Mammary epithelial cell (primary cell): ENCODE measurements around the gene GMPR2.

ENCODE experiments used
- EZH2 ChIP-seq: IDR thresholded peaks from 2 replicates; pipeline ENCODE4 v1.6.1; 2012; ENCODE audit warnings: low read length, inconsistent platforms, borderline replicate concordance
- TF ChIP-seq, protein P1 (sequence below), 2 donors: IDR thresholded peaks in 1 of 2; conservative IDR thresholded peaks in 1 of 2; 2 replicates each; pipeline ENCODE4 v1.5.1; 2011 to 2012; ENCODE audit warnings: inconsistent platforms in 2 of 2, low read length in 2 of 2, mild to moderate bottlenecking in 2 of 2, control low read depth in 1 of 2, low read depth in 1 of 2; ENCODE audit not compliant: insufficient read depth in 1 of 2; ENCODE audit errors: extremely low read depth in 1 of 2

DNA sequence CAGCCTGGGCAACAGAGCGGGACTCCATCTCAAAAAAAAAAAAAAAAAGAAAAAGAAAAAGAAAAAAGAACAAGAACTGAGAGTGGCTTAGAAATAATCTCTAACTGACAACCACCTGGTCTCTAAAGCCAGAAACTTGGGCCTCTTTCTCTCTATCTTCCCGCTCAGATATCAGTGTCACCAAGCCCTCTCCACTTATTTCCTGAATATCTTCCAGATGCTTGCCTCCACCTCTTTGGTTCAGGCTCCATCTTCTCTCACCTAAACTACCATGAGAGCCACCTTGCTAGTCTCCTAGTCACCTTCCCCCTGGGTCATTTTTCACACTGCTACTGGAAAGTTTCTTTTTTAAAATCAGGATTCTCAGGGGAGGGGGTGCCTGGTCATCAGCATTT, 35.7 kb upstream of the GMPR2 start:
- TF ChIP-seq, protein P1, sequence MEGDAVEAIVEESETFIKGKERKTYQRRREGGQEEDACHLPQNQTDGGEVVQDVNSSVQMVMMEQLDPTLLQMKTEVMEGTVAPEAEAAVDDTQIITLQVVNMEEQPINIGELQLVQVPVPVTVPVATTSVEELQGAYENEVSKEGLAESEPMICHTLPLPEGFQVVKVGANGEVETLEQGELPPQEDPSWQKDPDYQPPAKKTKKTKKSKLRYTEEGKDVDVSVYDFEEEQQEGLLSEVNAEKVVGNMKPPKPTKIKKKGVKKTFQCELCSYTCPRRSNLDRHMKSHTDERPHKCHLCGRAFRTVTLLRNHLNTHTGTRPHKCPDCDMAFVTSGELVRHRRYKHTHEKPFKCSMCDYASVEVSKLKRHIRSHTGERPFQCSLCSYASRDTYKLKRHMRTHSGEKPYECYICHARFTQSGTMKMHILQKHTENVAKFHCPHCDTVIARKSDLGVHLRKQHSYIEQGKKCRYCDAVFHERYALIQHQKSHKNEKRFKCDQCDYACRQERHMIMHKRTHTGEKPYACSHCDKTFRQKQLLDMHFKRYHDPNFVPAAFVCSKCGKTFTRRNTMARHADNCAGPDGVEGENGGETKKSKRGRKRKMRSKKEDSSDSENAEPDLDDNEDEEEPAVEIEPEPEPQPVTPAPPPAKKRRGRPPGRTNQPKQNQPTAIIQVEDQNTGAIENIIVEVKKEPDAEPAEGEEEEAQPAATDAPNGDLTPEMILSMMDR (conservative IDR thresholded peaks at IDR 0.05 in 1 of 2, IDR thresholded peaks at IDR 0.05 in 1 of 2; ENCODE audit: extremely low read depth in 1 of 2, insufficient read depth in 1 of 2, low read depth in 1 of 2, low read length in 2 of 2): no peak
- no peak for TF ChIP-seq EZH2
